GM21737 (cell line): ENCODE data around the gene DYNLRB2.
A peak's percentile ranks its signal among the peaks of the same experiment; 100 is the strongest.

Experiments used
- ATAC-seq: cut with Tn5 transposase; IDR thresholded peaks from one replicate; pipeline ENCODE4 v1.9.1; 2021; ENCODE audit warnings: mild to moderate bottlenecking, moderate library complexity; ENCODE audit not compliant: unreplicated experiment

Gene DYNLRB2

DNA sequence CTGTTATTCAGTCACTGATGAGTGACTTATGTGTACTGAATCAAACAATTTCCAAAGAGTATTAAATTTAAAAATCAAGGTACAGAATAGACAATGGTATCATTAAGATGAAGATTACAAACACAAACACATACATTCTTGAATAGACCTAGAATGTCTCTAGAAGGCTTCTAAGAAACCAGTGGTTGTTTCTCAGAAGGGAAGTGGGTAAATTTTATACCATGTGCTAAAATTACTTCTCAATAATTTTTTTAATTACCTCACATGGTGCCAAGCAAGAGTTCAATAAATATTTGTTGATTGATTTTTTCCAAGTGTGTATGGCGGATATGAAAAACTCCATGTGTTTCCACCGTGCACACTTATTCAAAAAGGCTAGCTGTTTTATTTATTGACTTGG, 6.4 kb downstream of the DYNLRB2 start:
- no peak for ATAC-seq

DNA sequence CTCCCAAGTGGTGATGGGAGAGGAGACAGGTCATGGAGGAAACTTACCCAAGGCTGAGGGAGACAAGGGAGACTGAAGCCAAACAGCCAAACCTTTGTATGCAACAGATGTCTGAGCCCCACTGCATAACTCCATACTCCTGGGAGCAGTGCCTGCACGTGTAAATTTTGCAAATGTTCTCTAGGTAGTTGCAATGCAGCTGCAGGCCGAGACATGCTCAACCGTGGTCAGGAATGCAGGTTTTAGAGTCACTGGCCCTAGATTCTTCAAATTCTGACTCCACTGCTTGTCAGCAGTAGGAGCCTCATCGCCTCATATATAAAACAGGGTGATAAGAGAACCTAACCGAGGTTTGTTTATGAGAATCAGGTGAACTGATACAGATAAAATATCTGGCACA, 11.5 kb downstream of the DYNLRB2 start:
- ATAC-seq: no peak

DNA sequence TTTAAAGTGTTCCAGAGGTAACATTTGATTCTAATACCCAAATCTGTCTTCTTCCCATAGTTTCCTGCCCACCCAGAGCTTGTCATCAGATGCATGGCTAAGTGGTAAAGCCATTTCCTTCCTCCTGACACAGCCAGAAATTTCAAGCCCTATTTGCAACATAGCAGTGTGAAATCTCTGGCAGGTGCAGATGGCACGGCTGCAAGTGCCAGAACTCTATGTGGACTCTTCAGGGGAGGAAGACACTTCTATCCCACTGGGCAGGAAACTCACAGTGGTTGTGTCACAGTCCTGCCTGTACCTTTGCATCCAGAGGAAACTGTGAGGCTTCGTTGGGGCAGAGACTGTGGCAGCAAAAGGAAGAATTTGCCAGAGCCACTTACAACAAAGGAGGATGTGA, 13.2 kb downstream of the DYNLRB2 start:
- ATAC-seq: no peak

DNA sequence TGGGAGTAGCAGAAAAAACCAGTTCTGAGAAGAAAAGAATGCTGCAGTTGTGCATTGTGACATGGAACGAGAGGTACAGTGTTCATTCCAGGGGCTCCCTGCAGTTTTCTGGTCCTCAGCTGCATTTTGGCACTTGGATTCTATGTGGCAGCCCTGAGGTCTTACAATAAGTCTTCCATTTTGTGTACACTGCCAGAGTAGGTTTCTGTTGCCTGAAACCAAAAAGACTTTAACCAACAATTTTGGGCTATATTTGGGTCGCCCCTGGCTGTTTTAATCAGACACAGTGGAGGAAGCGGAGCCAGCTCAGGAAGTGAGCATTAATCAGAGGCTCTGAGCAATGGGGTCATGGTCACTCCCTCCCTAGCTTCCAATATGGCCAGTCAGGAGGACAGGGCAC, 15.7 kb downstream of the DYNLRB2 start:
- no peak for ATAC-seq

DNA sequence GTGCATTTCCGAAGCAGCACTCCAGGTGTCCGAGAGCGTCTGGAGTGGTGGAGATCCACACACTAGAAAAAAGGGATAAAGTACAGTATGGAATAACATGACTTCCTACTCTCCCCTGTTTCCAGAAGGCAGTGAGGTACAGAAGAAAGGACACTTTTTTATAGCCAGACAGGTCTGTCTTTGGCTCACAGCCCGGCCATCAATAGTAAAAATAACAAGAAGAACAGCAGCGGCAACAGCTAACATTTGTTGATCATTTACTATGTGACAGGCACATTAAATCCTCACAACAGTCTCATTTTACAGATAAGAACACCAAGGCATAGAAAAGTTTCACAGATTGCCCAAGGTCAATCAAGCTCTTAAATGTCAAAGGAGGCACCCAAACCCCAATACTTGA, 16.2 kb downstream of the DYNLRB2 start:
- no peak for ATAC-seq

DNA sequence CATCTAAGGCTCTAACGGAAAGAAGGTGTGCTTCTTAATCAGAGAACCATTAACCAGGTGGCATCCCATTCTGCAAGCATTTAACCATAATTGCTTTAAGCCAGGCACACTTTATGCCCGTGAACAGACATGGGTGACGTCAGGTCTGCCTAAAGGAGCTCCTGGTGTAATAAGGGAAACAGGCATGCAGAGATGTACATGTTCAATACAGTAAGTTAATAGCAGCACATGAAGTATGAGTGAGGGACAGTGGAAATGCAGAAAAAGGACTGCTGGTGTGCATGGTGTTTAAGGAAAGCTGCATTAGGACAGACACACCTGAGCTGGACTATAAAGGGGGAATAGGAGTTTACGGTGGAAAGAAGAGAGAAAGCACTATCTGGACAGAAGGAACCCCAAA, 18.6 kb downstream of the DYNLRB2 start:
- ATAC-seq: no peak

DNA sequence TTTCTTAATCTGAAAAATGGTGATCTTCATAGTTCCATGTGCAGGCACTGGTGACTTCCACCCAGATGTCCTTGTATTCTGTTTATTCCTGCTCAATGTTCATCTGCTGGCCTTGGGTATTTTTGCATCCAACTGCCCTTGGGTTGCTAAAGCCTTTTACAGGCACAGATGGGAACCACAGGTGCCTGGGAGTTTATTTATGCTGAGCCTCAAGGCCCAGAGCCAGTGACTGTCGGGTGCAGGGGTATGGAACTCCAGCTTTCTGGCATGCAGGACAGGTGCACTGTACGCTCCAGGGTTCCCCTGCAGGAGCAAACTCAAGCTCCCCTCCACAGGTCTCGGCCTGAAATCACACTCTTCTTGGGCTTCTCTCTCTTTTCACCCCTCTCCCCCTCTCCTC, 22.3 kb downstream of the DYNLRB2 start:
- no peak for ATAC-seq

DNA sequence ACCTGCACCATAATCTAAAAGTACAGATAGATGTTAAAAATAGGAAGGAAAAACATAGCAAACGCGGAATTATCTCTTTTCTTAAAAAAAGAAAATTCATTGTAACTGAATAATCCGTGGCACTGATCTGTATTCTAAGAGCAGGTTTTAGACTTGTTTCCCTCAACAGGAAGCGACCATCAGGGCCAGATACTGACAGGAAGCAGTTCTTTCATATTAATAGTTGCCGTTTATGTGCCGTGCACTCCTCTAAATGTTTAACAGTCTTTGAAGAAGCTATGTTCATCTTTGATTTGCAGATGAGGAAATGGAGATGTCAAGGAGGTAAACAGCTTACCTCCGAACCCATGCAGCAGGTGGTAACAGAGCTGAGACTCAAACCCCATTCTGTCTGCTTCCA, 23.6 kb downstream of the DYNLRB2 start:
- no peak for ATAC-seq

DNA sequence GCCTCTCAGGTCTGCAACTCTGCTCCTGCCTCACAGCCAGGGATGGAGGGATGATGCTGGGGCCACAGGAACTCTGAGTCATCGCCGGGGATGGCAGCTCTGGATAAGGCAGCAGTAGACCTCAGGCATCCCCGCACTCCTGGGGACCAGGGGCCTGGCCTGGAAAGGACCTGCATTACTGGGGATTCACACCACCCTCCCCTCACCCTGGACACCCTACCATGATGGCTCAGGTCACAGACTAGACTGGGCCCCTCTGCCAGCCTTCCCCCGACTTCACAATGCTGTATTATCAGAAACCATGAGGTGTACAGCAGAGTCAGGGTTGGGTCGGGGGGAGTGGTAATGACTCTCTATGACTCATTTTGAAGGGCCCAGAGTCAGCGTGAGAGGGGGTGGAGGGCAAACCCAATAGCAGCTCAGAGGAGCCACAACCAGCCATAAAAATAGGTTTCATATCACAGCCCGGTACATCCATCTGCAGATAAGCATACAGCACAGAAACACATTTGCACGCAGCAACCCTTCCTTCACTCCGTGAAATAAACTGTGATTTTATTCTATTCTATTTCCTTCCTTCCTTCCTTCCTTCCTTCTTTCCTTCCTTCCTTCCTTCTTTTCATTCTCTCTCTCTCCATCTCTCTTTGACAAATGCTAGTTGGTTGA, 28.8 kb downstream of the DYNLRB2 start:
- ATAC-seq: no peak

DNA sequence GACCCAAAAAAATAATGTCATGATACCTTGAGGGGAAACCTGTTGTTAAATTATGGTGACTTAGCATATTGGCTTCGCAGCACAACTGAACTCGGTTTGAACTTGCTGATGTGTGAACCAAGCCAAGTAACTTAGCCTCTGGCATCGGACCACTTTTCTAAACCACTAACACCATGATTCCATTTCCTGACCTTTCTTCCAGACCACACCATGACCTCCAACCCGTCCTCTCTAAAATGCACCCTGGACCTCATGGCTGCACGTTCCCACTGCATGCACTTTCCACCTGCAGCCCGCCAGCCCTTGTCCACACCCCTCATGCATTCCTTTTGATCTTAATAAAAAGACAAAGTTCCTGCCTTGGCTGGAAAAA, 29.3 kb downstream of the DYNLRB2 start:
- no peak for ATAC-seq

DNA sequence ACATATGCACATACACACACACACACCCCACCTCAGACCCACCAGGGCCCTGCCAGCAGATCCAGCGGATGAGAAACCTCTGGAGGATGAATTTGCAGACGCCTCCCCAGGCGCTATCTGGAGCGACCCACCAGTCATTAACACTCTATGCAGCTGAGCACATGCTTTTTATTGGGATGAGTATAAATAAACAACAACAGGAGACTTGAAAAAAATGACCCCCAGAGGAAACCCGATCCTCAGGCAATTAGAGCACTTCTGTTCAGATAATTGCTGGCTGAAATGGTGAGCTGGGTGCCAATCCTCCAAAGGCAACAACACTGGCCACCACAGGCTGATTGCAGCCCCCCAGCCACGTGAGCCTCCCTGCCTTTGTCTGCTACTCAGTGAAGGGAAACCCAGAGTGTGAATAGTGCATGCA, 32.9 kb downstream of the DYNLRB2 start:
- no peak for ATAC-seq

DNA sequence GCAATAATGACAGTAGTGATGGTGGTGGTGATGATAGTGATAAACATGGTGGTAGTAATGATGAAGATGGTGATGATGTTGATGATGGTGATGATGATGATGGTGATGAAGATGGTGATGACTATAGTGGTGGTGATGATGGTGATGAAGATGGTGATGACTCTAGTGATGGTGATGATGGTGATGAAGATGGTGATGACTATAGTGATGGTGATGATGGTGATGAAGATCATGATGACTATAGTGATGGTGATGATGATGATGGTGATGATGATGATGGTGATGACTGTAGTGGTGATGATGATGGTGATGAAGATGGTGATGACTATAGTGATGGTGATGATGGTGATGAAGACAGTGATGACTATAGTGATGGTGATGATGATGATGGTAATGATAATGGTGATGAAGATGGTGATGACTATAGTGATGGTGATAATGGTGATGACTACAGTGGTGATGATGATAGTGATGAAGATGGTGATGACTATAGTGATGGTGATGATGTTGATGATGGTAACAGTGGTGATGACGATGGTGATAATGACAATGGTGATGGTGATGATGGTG, 35.6 kb downstream of the DYNLRB2 start:
- no peak for ATAC-seq

DNA sequence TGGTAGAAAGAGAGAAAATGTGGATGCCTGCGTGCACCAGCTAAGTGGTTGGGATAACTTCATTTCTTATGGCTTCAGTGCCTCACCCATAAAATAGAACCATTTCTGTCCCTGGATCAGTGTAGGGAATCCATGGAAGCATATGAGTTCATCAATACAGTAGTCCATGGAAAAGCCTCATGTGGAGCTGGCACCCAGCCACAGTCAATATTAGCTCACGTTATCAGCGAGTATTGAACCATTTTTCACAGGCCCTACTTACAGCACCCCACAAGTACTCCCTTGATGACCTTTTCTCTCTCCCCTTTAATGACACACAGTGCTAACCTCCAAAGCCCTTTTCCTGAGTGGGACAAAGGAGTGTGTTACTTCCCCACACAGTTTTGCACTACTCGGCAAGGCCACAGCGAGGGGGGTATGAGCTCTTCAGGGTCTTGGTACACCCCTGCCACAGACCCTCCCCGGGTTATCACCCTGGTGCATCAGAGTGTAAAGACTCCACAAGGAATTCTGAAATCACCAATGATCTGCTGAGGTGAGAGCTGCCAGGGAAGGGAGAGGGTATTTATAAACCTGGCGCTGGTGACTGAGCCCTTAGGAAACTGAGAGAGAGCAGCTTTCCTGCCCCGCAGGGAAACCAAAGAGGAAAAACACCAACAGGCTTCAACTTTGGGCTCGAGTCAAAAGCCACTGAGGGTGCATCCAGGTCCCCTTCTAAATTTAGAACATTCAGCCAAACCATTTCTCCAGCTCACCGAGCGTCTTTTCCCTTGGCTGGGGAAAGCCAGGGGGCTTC, 36.9 kb downstream of the DYNLRB2 start:
- ATAC-seq: no peak

DNA sequence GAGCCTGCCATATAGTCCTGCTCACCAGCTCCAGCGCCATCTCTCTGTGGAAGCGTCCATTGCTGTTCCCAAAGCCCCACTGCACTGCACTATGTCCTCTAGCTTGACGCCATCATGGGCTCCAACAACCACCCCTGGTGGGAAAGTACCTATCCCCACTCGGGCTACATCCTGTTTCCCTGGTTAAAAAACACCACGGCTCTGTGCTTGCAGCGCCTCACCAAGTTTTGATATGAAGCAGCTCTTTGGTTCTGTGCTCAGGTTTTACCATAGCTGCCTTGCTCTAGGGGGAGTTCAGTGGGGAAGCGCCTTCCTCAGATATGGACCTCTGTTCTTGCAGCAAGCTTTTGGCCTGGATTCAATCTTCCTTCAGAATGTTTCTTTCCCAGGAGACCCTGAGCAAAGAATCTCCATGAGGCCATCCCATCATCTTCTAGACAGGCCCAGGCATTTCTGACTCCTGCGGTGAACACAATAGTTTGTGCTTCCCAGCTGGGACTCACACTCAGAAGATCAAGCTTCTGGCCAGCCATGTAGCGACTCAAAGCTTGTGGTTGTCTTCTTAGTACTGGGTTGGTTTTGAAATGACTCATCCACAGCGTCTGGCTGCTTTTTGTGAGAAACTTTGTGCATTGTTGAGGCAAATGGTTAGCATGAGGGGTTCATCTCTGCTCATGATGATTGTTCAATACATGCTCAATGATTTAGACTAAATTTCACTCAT, 39.5 kb downstream of the DYNLRB2 start:
- ATAC-seq: peak; percentile 84

DNA sequence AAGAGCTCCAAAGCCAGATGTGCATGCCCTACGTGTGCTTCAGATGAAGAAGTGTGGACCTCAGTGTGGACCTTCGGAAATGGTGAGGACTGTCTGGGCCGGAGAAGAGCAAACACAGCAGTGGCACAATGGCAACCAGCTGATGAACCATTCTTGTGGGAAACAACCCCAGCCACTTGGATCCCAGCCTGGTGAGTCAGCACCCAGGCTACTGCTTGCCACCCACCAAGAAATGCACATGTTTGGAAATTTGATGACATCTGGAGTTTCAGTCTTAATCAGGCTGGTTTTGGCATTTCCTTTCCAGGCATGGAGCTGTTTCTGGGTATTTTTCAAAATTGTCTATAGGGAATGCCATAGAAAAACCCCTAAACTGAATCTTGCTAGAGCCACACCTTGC, 42.7 kb downstream of the DYNLRB2 start:
- ATAC-seq: no peak

DNA sequence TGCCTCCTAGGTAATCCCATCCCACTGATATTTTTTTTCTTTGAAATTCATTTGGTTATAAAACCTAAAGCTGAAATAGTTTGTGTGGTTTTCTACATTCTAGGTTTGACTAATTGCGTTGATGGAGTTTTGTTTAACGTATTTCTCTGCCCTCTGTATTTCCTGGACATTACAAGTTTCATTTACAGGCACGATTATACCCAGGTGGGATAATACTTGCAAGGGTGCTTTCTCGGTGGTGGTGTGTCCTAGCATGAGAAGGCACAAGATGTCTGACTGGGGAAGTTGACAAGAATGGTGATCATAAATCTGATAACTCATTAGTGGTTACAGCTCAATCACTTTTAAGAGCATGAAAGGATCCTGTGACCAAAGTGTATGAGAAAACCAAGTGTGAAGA, 45.0 kb downstream of the DYNLRB2 start:
- ATAC-seq: no peak

DNA sequence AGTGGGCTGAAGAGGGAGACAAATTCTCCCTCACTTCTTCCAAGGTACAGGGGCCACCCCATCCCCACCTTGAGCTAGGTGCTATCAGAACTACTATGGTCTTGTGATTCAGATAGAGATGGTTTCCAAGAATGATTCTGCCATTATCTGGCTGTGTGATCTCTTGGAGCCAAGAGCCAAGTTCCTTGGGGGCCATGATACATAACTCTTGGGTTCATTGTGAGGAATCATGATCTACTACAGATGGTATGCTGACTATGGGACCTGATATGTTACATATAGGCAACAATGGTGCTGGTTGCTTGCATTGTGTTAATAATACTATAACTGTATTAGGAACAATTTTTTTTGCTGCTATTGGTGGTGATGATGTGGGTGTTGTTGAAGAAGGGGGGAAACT, 45.7 kb downstream of the DYNLRB2 start:
- no peak for ATAC-seq

DNA sequence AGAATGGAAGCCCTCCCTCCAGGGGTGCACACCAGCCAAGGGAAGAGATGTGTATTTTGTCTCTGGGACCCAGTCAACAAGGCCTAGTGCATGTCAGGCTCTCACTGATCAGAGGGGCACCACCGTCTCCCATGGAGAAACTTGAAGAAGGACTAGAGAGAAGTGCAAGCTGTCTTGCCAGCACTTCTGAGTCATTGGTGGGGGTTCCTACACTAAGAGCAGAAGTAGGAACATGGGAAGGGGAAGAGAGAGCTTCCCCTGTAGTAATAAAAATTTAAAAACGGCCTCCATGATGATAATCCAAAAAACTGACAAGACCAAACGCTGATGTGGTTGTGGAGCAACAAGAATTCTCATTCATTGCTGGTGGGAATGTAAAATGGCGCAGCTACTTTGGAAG, 46.3 kb downstream of the DYNLRB2 start:
- ATAC-seq: no peak

DNA sequence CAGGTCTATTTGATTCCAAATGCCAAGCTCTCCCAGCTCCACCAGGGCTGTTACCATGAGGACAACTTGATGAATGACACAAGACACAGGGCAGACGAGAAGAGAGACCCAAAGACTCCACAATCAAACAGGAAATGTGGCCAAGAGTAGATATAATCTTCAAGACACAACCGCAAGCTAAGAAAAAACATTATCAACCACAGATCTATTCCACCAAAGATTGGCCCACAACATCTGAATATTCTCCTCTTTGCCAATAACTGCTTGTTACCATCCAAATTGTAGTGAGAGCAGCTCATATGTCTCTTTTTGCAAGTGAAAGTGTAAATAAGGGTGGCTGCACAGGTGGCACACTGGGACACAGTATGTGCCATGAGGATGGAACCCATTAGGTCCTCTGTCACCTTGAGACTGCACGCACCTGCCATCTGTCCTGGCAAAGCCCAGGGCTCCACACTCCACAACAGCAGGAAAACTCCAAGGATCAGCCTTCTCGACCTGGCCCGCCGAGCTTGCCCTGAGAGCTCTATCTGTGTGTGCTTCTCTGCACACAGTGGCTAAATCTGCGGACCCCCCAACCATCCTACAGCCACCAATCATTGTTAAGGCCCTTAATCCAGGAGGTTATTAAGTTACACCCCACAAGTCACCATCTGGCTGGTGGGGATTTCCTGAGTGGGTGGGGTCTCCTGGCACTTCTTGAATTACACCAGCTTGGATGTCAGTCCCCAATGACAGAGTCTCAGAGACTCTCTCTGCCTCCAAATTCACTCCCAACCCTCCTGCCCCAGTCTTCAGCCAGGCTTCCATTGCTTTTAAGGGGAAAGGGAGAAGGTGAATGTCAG, 50.5 kb downstream of the DYNLRB2 start:
- ATAC-seq: no peak

DNA sequence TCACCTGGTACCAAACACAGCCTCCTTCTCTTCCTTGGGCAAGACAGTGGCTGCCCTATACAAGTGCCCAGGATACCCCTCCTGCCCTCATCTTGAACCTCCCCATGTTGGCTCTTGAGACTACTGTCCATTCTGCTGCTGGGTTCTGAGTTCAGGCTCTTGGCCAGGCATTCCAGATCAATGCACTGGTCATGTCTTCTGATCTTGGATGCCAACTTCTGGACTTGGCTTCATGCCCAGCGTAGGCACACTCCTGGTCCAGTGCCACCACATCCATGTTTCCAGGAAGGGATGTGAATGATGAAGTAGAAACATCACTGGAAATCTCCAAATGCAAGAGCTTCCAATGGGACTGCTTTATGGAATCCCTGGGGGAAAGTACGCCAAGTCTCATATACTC, 51.5 kb downstream of the DYNLRB2 start:
- no peak for ATAC-seq

DNA sequence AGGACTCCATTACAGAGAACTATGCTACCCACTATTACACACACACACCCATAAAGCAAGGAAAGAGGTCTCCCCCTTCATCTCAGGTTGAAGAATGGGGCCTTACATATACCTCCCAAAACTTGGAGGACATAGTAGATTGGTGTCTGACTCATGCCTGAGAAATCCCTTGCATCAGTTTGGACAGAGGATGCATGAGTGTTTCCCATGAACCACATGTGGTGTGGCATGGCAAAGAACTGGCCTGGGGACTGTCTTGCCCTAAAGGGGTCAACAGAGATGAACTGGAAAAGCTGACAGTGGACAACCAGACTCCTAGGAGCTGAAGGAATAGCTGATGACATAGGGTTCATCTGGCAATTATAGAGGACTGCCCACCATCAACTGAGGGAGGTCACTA, 54.0 kb downstream of the DYNLRB2 start:
- no peak for ATAC-seq
